B cell (primary cell): ENCODE results near the gene RMC1. TPM values are rescaled to one million over a fixed set of nuclear protein-coding genes. Genes with fewer than 3 reads are reported as not detected.

Experiments
- ATAC-seq: fragments of 200-7000 bp; cut with Tn5 transposase; one replicate; pipeline ENCODE4 v1.10.0; 2021; ENCODE audit warnings: low read depth, mild to moderate bottlenecking, moderate number of reproducible peaks, moderate library complexity
- CTCF ChIA-PET: fragments of 350-600 bp; sonication (Branson Sonifier 250); formaldehyde crosslinking; loops from one replicate; lab custom pipeline; 2021; ENCODE audit warnings: antibody characterized with exemption, inconsistent platforms; lab: Charles Lee
- POLR2A ChIA-PET: fragments of 350-600 bp; sonication (Branson Sonifier 250); formaldehyde crosslinking; loops from one replicate; lab custom pipeline; 2021; ENCODE audit warnings: antibody characterized with exemption; lab: Charles Lee
- DNase-seq: peaks from one replicate; pipeline ENCODE4 v3.0.0; 2013
- H2AFZ ChIP-seq: 2 replicates; pipeline ENCODE4 v1.6.1; 2012; ENCODE audit warnings: mild to moderate bottlenecking, low read depth, low read length; ENCODE audit not compliant: insufficient read depth, poor library complexity, severe bottlenecking
- H3K27ac ChIP-seq, 2 donors: 1 replicate in 1 of 2; 2 replicates in 1 of 2; pipeline ENCODE4 v1.5.1; 2012 to 2013; ENCODE audit warnings: low read length in 2 of 2, mild to moderate bottlenecking in 2 of 2, moderate library complexity in 1 of 2
- H3K27me3 ChIP-seq, 4 experiments: fragments of 200-600 bp in 1 of 4; sonication (generic) in 1 of 4; replicated peaks in 1 of 4; 1 replicate in 2 of 4; 2 replicates in 2 of 4; pipeline versions ENCODE4 v1.6.1 to v1.7.0; 2013 to 2016; ENCODE audit warnings: low read length in 3 of 4, mild to moderate bottlenecking in 2 of 4, mixed read lengths in 1 of 4, moderate library complexity in 1 of 4; ENCODE audit not compliant: insufficient read depth in 4 of 4, control insufficient read depth in 3 of 4; ENCODE audit errors: control extremely low read depth in 1 of 4
- H3K36me3 ChIP-seq, 2 experiments: replicated peaks in 1 of 2; 1 replicate in 1 of 2; 2 replicates in 1 of 2; pipeline versions ENCODE4 v1.6.1 to v1.7.1; 2013; ENCODE audit warnings: low read length in 1 of 2; ENCODE audit not compliant: insufficient read depth in 2 of 2, control insufficient read depth in 1 of 2; ENCODE audit errors: control extremely low read depth in 1 of 2, extremely low read depth in 1 of 2
- H3K4me1 ChIP-seq, 2 donors: fragments of 200-600 bp in 1 of 2; sonication (generic) in 1 of 2; 1 replicate in 1 of 2; 2 replicates in 1 of 2; pipeline versions ENCODE4 v1.5.1 to v1.6.1; 2013 to 2017; ENCODE audit warnings: low read length in 2 of 2; ENCODE audit not compliant: control insufficient read depth in 2 of 2, insufficient read depth in 2 of 2
- H3K4me2 ChIP-seq: replicated peaks from 2 replicates; pipeline ENCODE3; 2012; ENCODE audit warnings: mild to moderate bottlenecking, low read depth, low read length; ENCODE audit not compliant: poor library complexity, severe bottlenecking
- H3K4me3 ChIP-seq, 5 experiments: fragments of 200-600 bp in 1 of 5; sonication (generic) in 1 of 5; 1 replicate in 3 of 5; 2 replicates in 2 of 5; pipeline versions ENCODE4 v1.5.1 to v1.7.0; 2011 to 2016; ENCODE audit warnings: low read length in 4 of 5, mild to moderate bottlenecking in 4 of 5, low read depth in 2 of 5, control low read depth in 1 of 5, moderate library complexity in 1 of 5; ENCODE audit not compliant: insufficient read depth in 1 of 5; ENCODE audit errors: control extremely low read depth in 1 of 5, extremely low read depth in 1 of 5
- H3K79me2 ChIP-seq: fragments of 200-600 bp; sonication (generic); one replicate; pipeline ENCODE4 v1.6.0; 2016; ENCODE audit warnings: low read length; ENCODE audit not compliant: control insufficient read depth, insufficient read depth
- H3K9ac ChIP-seq: fragments of 200-600 bp; sonication (generic); 2 replicates; pipeline ENCODE4 v1.6.1; 2017; ENCODE audit warnings: mild to moderate bottlenecking, low read length, moderate library complexity
- H3K9me3 ChIP-seq, 3 donors: one replicate each; pipeline versions ENCODE4 v1.6.1 to v1.7.1; 2013; ENCODE audit warnings: low read length in 2 of 3; ENCODE audit not compliant: control insufficient read depth in 2 of 3, insufficient read depth in 1 of 3; ENCODE audit errors: control extremely low read depth in 1 of 3
- H4K20me1 ChIP-seq: 2 replicates; pipeline ENCODE4 v1.6.0; 2012; ENCODE audit warnings: mild to moderate bottlenecking, low read length; ENCODE audit not compliant: insufficient read depth, control insufficient read depth, poor library complexity, severe bottlenecking
- H3K27ac Mint-ChIP-seq: one replicate; pipeline ENCODE4 v1.8.0; 2021; ENCODE audit warnings: mixed read lengths
- H3K27me3 Mint-ChIP-seq: one replicate; pipeline ENCODE4 v1.8.0; 2021; ENCODE audit warnings: mixed read lengths
- H3K4me1 Mint-ChIP-seq: one replicate; pipeline ENCODE4 v1.8.0; 2021; ENCODE audit warnings: mixed read lengths
- H3K4me3 Mint-ChIP-seq: one replicate; pipeline ENCODE4 v1.8.0; 2021; ENCODE audit warnings: mixed read lengths
- H3K9me3 Mint-ChIP-seq: one replicate; pipeline ENCODE4 v1.8.0; 2022; ENCODE audit warnings: mixed read lengths; ENCODE audit not compliant: insufficient read depth
- CTCF ChIP-seq: fragments of 200-600 bp; IDR thresholded peaks from one replicate; pipeline ENCODE4 v1.8.0; 2022; ENCODE audit warnings: antibody characterized with exemption, mild to moderate bottlenecking
- EZH2 ChIP-seq: IDR thresholded peaks from 2 replicates; pipeline ENCODE4 v1.6.1; 2012; ENCODE audit warnings: borderline replicate concordance, low read depth, mild to moderate bottlenecking, moderate library complexity, low read length; ENCODE audit not compliant: insufficient read depth, poor library complexity, severe bottlenecking
- WGBS: methylation state at CpG from one replicate; pipeline ENCODE4 v1.1.5; 2013; ENCODE audit warnings: missing lambda C conversion rate; ENCODE audit not compliant: insufficient coverage; 5-methylcytosine and 5-hydroxymethylcytosine counted together
- intact Hi-C: fragments of 100-400 bp; cut with micrococcal nuclease; formaldehyde crosslinking; loops from one replicate; pipeline ENCODE4 v1.10.0; 2022
- polyA plus RNA-seq: library from polyadenylated mRNA; depleted of rRNA; stranded (reverse); fragments of >200 nt; gene quantifications from 2 replicates; pipeline ENCODE4 v1.2.3, GENCODE V29; 2012
- total RNA-seq, 2 donors: library from RNA; stranded (reverse); fragments of 120-200 nt in 1 of 2; gene quantifications; 1 replicate in 1 of 2; 2 replicates in 1 of 2; pipeline versions ENCODE4 v1.2.3 to v1.2.4, GENCODE V29; 2013 to 2022

RMC1 gene
- total and polyA plus RNA-seq, 2 donors (not counting 1 experiment from before 2014, with no cell fraction given) = 77.3 to 137 TPM

GRCh38 chr18:23501626-23502025 is 1.7 kb upstream of the RMC1 start:
- no CpG with 5 or more reads among the region's 6 CpGs for WGBS
- Histone ChIP-seq H3K4me1 (peaks cover 68 to 83% of the 10 kb centered on the region in 2 donors), H2AFZ (no peak overlapping the region), H3K79me2 (peaks cover 80% of the 10 kb centered on the region), H3K4me2 (peak overlapping the region; percentile 20), H3K4me3 (no peak overlapping the region), H3K36me3 (peaks cover 0 to 11% of the 10 kb centered on the region in 2 experiments), H3K9ac (no peak overlapping the region), H3K9me3 (no peaks in the 10 kb centered on the region), H3K27me3 (no peaks in the 10 kb centered on the region), H4K20me1 (peaks cover 22% of the 10 kb centered on the region), H3K27ac (peak overlapping the region; percentile 4 to 95)
- POLR2A ChIA-PET = interaction anchor here (2.8 kb wide), 1 partner anchor 13 kb away, joined by 16 read pairs; no protein-coding TSS in a partner anchor
- intact Hi-C loops = loop anchor here (2.0 to 10.0 kb wide), 4 partner anchors 147 to 509 kb away; no protein-coding TSS in a partner anchor
- no peak for DNase-seq
- Mint-ChIP-seq H3K4me3 (peak overlapping the region; percentile 56), H3K4me1 (peaks cover 74% of the 10 kb centered on the region), H3K9me3 (no peaks in the 10 kb centered on the region), H3K27ac (peak overlapping the region; percentile 78), H3K27me3 (no peaks in the 10 kb centered on the region)
- CTCF ChIA-PET = interaction anchor here (1.2 to 2.7 kb wide), 6 partner anchors 13 to 90 kb away, joined by 4 to 11 read pairs (median 6); no protein-coding TSS in a partner anchor
- ATAC-seq = no peak
- TF ChIP-seq CTCF (no peak), EZH2 (no peak)

GRCh38 chr18:23502516-23503037 is 734 bp upstream of the RMC1 start:
- H3K4me3 ChIP-seq = peak overlapping the region; percentile 46 to 98 (median 73)
- Mint-ChIP-seq H3K9me3 (no peaks in the 10 kb centered on the region), H3K27me3 (no peaks in the 10 kb centered on the region), H3K4me1 (peaks cover 75% of the 10 kb centered on the region), H3K4me3 (peak overlapping the region; percentile 94), H3K27ac (peak overlapping the region; percentile 94)
- peaks cover 62 to 78% of the 10 kb centered on the region in 2 donors for H3K4me1 ChIP-seq
- intact Hi-C loops = loop anchor here (1.0 to 10.0 kb wide), 10 partner anchors 15 to 569 kb away; partner anchors contain the start of genes NPC1, RBBP8 and RIOK3
- ATAC-seq (no peak), DNase-seq (no peak)
- peaks cover 83% of the 10 kb centered on the region for H3K79me2 ChIP-seq
- ChIA-PET POLR2A (interaction anchor here (1.1 to 2.8 kb wide), 5 partner anchors 12 to 50 kb away, joined by 3 to 16 read pairs (median 3); partner anchors contain the start of gene RIOK3), CTCF (interaction anchor here (1.4 to 2.7 kb wide), 5 partner anchors 14 to 91 kb away, joined by 4 to 11 read pairs (median 6); no protein-coding TSS in a partner anchor)
- peak overlapping the region; percentile 87 for H3K4me2 ChIP-seq
- TF ChIP-seq CTCF = no peak
- TF ChIP-seq EZH2 = no peak
- 43% methylated on average over 6 of the region's 6 CpGs for WGBS
- no peaks in the 10 kb centered on the region for H3K9me3 ChIP-seq
- peaks cover 0 to 20% of the 10 kb centered on the region in 2 experiments for H3K36me3 ChIP-seq
- H4K20me1 ChIP-seq = peaks cover 31% of the 10 kb centered on the region
- peak overlapping the region; percentile 93 for H3K9ac ChIP-seq
- H3K27ac ChIP-seq = peak overlapping the region; percentile 93 to 95
- H2AFZ ChIP-seq = peak overlapping the region; percentile 89
- no peaks in the 10 kb centered on the region for H3K27me3 ChIP-seq
